Tibial artery (tissue), 4 donors: Measurements from ENCODE around the gene FBXO21.

Source experiments
- DNase-seq, 2 donors: peaks; one replicate each; pipeline ENCODE4 v3.0.0-alpha.2; 2019
- H3K27ac ChIP-seq, 2 donors: fragments of 200-600 bp; sonication (generic) in 1 of 2; 1 replicate in 1 of 2; 2 replicates in 1 of 2; pipeline ENCODE4 v1.5.1; 2018 to 2019; ENCODE audit warnings: mild to moderate bottlenecking in 1 of 2
- H3K27me3 ChIP-seq, 2 donors: fragments of 200-600 bp; sonication (generic) in 1 of 2; one replicate each; pipeline versions ENCODE4 v1.5.1 to v1.6.0; 2016 to 2019
- H3K36me3 ChIP-seq, 3 donors: fragments of 200-600 bp; sonication (generic) in 2 of 3; one replicate each; pipeline ENCODE4 v1.5.1; 2016 to 2019; ENCODE audit warnings: mild to moderate bottlenecking in 2 of 3
- H3K4me1 ChIP-seq, 4 donors: fragments of 200-600 bp; sonication (generic) in 2 of 4; 1 replicate in 3 of 4; 2 replicates in 1 of 4; pipeline ENCODE4 v1.5.1; 2016 to 2019
- H3K4me3 ChIP-seq, 2 donors: fragments of 200-600 bp; sonication (generic) in 1 of 2; 1 replicate in 1 of 2; 2 replicates in 1 of 2; pipeline ENCODE4 v1.5.1; 2018 to 2019; ENCODE audit warnings: mild to moderate bottlenecking in 2 of 2
- H3K9me3 ChIP-seq, 3 donors: fragments of 200-600 bp; sonication (generic) in 1 of 3; one replicate each; pipeline ENCODE4 v1.5.1; 2016 to 2019
- intact Hi-C: fragments of 100-400 bp; cut with DNase I; formaldehyde crosslinking; loops from one replicate; pipeline ENCODE4 v1.15.0; 2023; ENCODE audit warnings: low total_unique reads
- TF ChIP-seq, protein P1 (sequence below), 2 experiments: fragments of 200-600 bp in 1 of 2; fragments of 450-650 bp in 1 of 2; IDR thresholded peaks; one replicate each; pipeline ENCODE4 v1.5.1; 2017 to 2019; ENCODE audit warnings: antibody characterized with exemption in 2 of 2, mild to moderate bottlenecking in 1 of 2, moderate library complexity in 1 of 2

The FBXO21 gene

DNA sequence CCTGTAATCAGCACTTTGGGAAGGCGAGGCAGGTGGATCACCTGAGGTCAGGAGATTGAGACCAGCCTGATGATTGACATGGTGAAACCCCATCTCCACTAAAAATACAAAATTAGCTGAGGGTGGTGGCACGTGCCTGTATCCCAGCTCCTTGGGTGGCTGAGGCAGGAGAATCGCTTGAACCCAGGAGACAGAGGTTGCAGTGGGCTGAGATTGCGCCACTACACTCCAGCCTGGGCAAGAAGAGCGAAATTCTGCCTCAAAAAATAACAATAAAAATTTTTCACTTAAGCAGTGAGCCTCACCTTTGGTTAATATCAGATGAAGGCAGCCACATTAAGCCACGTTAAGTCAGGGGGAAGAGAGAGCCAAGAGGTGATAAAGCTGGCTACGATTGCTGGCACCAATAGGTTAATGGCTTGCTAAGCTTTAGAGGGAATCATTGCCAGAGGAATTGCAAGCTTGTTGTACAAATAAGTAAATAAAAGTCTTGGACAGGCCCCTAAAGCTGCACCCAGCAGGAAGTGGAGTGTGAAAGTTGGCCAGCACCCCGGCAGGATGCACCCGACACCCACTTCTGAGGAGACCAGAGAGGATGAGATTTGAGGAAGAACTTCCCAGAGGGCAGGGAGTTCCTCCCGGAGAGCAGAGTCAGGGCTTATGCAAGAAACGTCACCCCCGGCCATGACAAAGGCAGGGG is 49.7 kb downstream of the FBXO21 start:
- no peak for DNase-seq
- TF ChIP-seq, protein P1, sequence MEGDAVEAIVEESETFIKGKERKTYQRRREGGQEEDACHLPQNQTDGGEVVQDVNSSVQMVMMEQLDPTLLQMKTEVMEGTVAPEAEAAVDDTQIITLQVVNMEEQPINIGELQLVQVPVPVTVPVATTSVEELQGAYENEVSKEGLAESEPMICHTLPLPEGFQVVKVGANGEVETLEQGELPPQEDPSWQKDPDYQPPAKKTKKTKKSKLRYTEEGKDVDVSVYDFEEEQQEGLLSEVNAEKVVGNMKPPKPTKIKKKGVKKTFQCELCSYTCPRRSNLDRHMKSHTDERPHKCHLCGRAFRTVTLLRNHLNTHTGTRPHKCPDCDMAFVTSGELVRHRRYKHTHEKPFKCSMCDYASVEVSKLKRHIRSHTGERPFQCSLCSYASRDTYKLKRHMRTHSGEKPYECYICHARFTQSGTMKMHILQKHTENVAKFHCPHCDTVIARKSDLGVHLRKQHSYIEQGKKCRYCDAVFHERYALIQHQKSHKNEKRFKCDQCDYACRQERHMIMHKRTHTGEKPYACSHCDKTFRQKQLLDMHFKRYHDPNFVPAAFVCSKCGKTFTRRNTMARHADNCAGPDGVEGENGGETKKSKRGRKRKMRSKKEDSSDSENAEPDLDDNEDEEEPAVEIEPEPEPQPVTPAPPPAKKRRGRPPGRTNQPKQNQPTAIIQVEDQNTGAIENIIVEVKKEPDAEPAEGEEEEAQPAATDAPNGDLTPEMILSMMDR (IDR thresholded peaks at IDR 0.05) = no peak
- Histone ChIP-seq H3K27me3 (no peaks in the 10 kb centered on the region), H3K4me1 (peaks cover 0 to 4% (median 0%) of the 10 kb centered on the region in 4 donors), H3K9me3 (no peaks in the 10 kb centered on the region), H3K4me3 (no peak overlapping the region), H3K27ac (no peak overlapping the region), H3K36me3 (peaks cover 19 to 39% (median 20%) of the 10 kb centered on the region in 3 donors)
- intact Hi-C loops = no loop called here

DNA sequence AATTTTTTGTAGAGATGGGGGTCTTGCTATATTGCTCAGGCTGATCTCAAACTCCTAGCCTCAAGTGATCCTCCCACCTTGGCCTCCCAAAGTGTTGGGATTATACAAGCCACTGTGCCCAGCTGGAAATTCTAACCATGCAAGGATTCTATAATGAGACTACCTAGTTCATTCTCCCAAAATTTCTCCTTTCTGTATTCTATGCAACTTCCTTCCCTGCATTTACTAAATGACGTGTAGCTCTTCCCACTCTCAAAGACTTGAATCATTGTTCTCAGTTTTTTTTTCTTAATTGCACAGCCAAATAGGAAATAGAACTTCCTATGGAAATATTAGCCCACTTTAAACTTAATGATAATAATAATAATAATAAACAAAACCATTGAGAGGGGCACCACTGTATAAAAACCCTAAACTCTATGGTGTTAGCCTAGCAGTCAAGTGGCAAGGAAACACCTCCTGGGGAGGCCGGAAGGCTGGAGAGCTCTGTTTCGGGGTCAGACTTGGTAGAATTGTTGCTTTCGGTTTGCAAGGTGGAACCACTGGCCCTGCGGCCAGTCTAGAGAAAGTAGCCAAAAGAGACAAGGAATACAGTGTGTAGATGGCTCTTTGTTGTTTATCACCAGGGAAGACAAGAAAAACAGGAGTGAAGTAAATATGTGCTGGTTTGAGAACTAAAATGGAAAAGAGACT is 51.1 kb downstream of the FBXO21 start:
- Histone ChIP-seq H3K27me3 (no peaks in the 10 kb centered on the region), H3K36me3 (peaks cover 6 to 26% (median 10%) of the 10 kb centered on the region in 3 donors), H3K27ac (no peak overlapping the region)

GRCh38 chr12:117134721-117135120 is 55.5 kb downstream of the FBXO21 start:
- DNase-seq = no peak
- H3K27ac ChIP-seq = no peak overlapping the region
- H3K4me3 ChIP-seq = no peak overlapping the region
- H3K9me3 ChIP-seq = no peaks in the 10 kb centered on the region
- H3K27me3 ChIP-seq = no peaks in the 10 kb centered on the region
- TF ChIP-seq, protein P1 (IDR thresholded peaks at IDR 0.05) = no peak
- intact Hi-C loops = no loop called here
- H3K4me1 ChIP-seq = no peaks in the 10 kb centered on the region
- no peaks in the 10 kb centered on the region for H3K36me3 ChIP-seq

More for the DNA sequence above, 51.1 kb downstream of the FBXO21 start:
- H3K4me3 ChIP-seq = no peak overlapping the region
- no peak for DNase-seq
- TF ChIP-seq, protein P1 (IDR thresholded peaks at IDR 0.05) = no peak
- peaks cover 0 to 4% (median 0%) of the 10 kb centered on the region in 4 donors for H3K4me1 ChIP-seq
- intact Hi-C loops = no loop called here
- no peaks in the 10 kb centered on the region for H3K9me3 ChIP-seq

DNA sequence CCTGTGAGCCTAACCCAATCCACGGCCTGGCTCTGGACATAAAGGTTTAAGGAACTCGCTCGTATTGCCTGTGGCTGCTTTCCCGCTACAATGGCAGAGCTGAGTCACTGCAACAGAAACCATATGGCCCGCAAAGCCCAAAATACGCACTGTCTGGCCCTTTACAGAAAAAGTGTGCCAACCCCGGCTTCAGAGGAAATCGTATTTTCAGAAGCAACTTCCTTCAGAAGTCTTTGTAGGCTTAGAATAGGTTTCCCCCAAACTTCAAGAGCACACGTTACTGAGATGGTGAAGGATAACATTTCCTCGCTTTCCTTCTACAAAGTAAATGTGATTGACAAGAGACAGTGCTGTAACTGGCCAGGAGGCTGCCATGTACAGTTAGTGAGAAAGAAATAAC is 56.2 kb downstream of the FBXO21 start:
- intact Hi-C loops = no loop called here
- no peak for DNase-seq
- no peaks in the 10 kb centered on the region for H3K4me1 ChIP-seq
- no peaks in the 10 kb centered on the region for H3K9me3 ChIP-seq
- H3K27ac ChIP-seq = no peak overlapping the region
- no peak overlapping the region for H3K4me3 ChIP-seq
- no peaks in the 10 kb centered on the region for H3K27me3 ChIP-seq
- no peaks in the 10 kb centered on the region for H3K36me3 ChIP-seq
- TF ChIP-seq, protein P1 (IDR thresholded peaks at IDR 0.05) = no peak

GRCh38 chr12:117130801-117131200 is 59.5 kb downstream of the FBXO21 start:
- TF ChIP-seq, protein P1 (IDR thresholded peaks at IDR 0.05) = no peak
- Histone ChIP-seq H3K27me3 (no peaks in the 10 kb centered on the region), H3K27ac (no peak overlapping the region), H3K4me1 (no peaks in the 10 kb centered on the region), H3K4me3 (no peak overlapping the region), H3K36me3 (no peaks in the 10 kb centered on the region), H3K9me3 (no peaks in the 10 kb centered on the region)
- intact Hi-C loops = no loop called here
- DNase-seq = no peak
